Caco-2 (cell line): Measurements from ENCODE around the gene ARL6. TPM values are rescaled to one million over a fixed set of nuclear protein-coding genes. Genes with fewer than 3 reads are reported as not detected.

Source experiments
- BruUV-seq: library from RNA; stranded (reverse); fragments of 400-500 nt; replicated peaks from 2 replicates; lab custom pipeline; 2021; lab: Mats Ljungman, UMichigan
- CTCF ChIA-PET: fragments of 300-600 bp; sonication (Branson Sonifier 250); formaldehyde crosslinking; loops from one replicate; lab custom pipeline; 2022; ENCODE audit warnings: antibody characterized with exemption; lab: Charles Lee
- POLR2A ChIA-PET: fragments of 300-600 bp; sonication (Branson Sonifier 250); formaldehyde crosslinking; loops from one replicate; lab custom pipeline; 2022; ENCODE audit warnings: antibody characterized with exemption; lab: Charles Lee
- DNase-seq, 2 experiments: peaks; one replicate each; pipeline versions ENCODE4 v3.0.0 to v3.0.0-alpha.2; 2020 to 2022
- H3K27me3 ChIP-seq: replicated peaks from 2 replicates; pipeline ENCODE4 v1.6.0; 2011; ENCODE audit warnings: low read length; ENCODE audit not compliant: control insufficient read depth, insufficient read depth
- H3K36me3 ChIP-seq: 2 replicates; pipeline ENCODE4 v1.5.1; 2011; ENCODE audit warnings: low read length; ENCODE audit not compliant: control insufficient read depth, insufficient read depth
- H3K4me1 ChIP-seq: fragments of 250-450 bp; sonication (Bioruptor Pico); 2 replicates; pipeline ENCODE4 v1.5.1; 2020; ENCODE audit warnings: mild to moderate bottlenecking
- H3K4me3 ChIP-seq: 2 replicates; pipeline ENCODE4 v1.5.1; 2011; ENCODE audit warnings: low read depth, mild to moderate bottlenecking, control low read depth, low read length
- H3K9me3 ChIP-seq: fragments of 250-450 bp; sonication (Bioruptor Pico); 2 replicates; pipeline ENCODE4 v1.5.1; 2020; ENCODE audit warnings: mild to moderate bottlenecking, moderate library complexity
- H3K27ac Mint-ChIP-seq: one replicate; pipeline ENCODE4 v1.8.0; 2022; ENCODE audit warnings: mixed read lengths; ENCODE audit not compliant: unreplicated experiment
- H3K27me3 Mint-ChIP-seq: one replicate; pipeline ENCODE4 v1.8.0; 2022; ENCODE audit warnings: mixed read lengths; ENCODE audit not compliant: insufficient read depth, unreplicated experiment
- H3K36me3 Mint-ChIP-seq: one replicate; pipeline ENCODE4 v1.8.0; 2022; ENCODE audit warnings: mild to moderate bottlenecking, mixed read lengths; ENCODE audit not compliant: insufficient read depth, unreplicated experiment
- H3K4me1 Mint-ChIP-seq: one replicate; pipeline ENCODE4 v1.8.0; 2022; ENCODE audit warnings: low read depth, mixed read lengths; ENCODE audit not compliant: unreplicated experiment
- H3K4me3 Mint-ChIP-seq: one replicate; pipeline ENCODE4 v1.8.0; 2022; ENCODE audit warnings: mild to moderate bottlenecking, moderate library complexity, mixed read lengths; ENCODE audit not compliant: unreplicated experiment
- H3K9me3 Mint-ChIP-seq: one replicate; pipeline ENCODE4 v1.8.0; 2022; ENCODE audit warnings: mixed read lengths; ENCODE audit not compliant: unreplicated experiment
- intact Hi-C: fragments of 100-400 bp; cut with micrococcal nuclease; formaldehyde crosslinking; loops from one replicate; pipeline ENCODE4 v1.10.0; 2022; ENCODE audit not compliant: unreplicated experiment
- total RNA-seq: library from RNA; stranded (reverse); gene quantifications from 2 replicates; pipeline ENCODE4 v1.2.3, GENCODE V29; 2022
- TF ChIP-seq, protein P1 (sequence below), 2 experiments: fragments of 200-600 bp in 1 of 2; IDR thresholded peaks; 1 replicate in 1 of 2; 2 replicates in 1 of 2; pipeline versions ENCODE4 v1.5.1 to v1.8.0; 2011 to 2022; ENCODE audit warnings: antibody characterized with exemption in 1 of 2, control low read depth in 1 of 2, inconsistent platforms in 1 of 2, low read depth in 1 of 2, low read length in 1 of 2, mild to moderate bottlenecking in 1 of 2, moderate library complexity in 1 of 2; ENCODE audit not compliant: insufficient read depth in 1 of 2, severe bottlenecking in 1 of 2, unreplicated experiment in 1 of 2

The ARL6 gene
- total RNA-seq, 1 experiment from 2014 or later = 2.0 TPM

DNA sequence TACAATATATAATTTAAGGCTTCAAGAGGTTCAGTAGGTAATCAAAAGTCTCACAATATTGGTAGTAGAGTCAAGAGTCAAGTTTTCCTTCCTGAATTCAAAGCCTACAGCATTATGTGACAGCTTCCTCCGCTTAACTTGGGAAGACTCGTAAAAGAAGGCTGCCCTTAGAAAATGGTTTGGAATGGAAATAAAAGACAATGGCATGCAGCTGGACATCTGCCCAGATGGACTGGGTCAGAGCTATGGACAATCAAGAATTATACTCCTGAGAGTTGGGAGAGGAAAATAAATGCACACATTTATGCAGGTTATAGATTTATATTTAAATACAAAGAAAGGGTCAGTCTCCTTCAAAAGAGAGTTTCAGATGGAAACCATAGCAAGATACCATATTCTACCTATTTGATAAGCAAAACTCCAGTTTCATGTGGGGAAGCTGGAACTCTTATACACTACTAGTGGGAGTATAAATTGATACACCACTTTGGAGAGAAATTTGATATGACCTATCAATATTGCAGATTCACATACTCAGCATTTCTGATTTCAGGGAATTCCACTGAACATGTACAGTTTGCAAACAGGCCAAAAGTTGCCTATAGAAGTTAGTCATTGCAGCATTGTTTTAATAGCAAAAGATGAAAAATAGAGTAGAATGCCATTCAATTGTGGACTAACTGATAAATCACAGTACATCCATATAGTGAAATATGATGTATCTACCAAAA is 63.3 kb downstream of the ARL6 start:
- peaks cover 4% of the 10 kb centered on the region for H3K4me1 Mint-ChIP-seq
- ChIA-PET CTCF (no interaction called here), POLR2A (no interaction called here)
- H3K9me3 Mint-ChIP-seq = no peaks in the 10 kb centered on the region
- no peak overlapping the region for H3K4me3 Mint-ChIP-seq
- Histone ChIP-seq H3K36me3 (no peaks in the 10 kb centered on the region), H3K27me3 (no peaks in the 10 kb centered on the region; the same call in 1 of the 2 replicates), H3K4me3 (no peak overlapping the region), H3K4me1 (no peaks in the 10 kb centered on the region), H3K9me3 (no peaks in the 10 kb centered on the region)
- intact Hi-C loops = loop anchor here (10.0 kb wide), 1 partner anchor 117 kb away; no protein-coding TSS in a partner anchor
- H3K27ac Mint-ChIP-seq = no peak overlapping the region
- TF ChIP-seq, protein P1, sequence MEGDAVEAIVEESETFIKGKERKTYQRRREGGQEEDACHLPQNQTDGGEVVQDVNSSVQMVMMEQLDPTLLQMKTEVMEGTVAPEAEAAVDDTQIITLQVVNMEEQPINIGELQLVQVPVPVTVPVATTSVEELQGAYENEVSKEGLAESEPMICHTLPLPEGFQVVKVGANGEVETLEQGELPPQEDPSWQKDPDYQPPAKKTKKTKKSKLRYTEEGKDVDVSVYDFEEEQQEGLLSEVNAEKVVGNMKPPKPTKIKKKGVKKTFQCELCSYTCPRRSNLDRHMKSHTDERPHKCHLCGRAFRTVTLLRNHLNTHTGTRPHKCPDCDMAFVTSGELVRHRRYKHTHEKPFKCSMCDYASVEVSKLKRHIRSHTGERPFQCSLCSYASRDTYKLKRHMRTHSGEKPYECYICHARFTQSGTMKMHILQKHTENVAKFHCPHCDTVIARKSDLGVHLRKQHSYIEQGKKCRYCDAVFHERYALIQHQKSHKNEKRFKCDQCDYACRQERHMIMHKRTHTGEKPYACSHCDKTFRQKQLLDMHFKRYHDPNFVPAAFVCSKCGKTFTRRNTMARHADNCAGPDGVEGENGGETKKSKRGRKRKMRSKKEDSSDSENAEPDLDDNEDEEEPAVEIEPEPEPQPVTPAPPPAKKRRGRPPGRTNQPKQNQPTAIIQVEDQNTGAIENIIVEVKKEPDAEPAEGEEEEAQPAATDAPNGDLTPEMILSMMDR (IDR thresholded peaks at IDR 0.05; ENCODE audit: insufficient read depth in 1 of 2, low read depth in 1 of 2, low read length in 1 of 2, severe bottlenecking in 1 of 2, unreplicated experiment in 1 of 2) = no peak
- H3K27me3 Mint-ChIP-seq = peaks cover 13% of the 10 kb centered on the region
- no TSS peak for BruUV-seq
- no peaks in the 10 kb centered on the region for H3K36me3 Mint-ChIP-seq
- no peak for DNase-seq

DNA sequence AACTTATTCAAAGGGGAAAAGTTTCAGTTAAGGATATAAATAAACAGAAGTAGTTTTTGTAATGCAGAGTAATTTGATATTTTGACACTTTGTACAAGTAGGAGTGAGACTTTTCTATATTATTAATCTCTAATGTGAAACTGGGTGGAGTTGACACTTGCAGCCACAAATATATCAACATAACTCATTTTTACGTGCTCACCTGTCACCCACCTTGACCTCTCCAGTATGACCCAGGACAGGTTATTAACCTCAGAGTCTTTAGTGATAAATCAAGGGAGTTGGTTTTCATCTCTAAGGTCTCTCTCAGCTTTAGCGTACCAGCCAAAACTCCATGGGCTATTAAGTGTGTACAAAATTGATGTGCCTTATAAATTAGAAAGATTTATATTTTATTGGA is 64.6 kb downstream of the ARL6 start:
- H3K27me3 Mint-ChIP-seq = peaks cover 7% of the 10 kb centered on the region
- CTCF ChIA-PET = no interaction called here
- Histone ChIP-seq H3K4me1 (no peaks in the 10 kb centered on the region), H3K27me3 (no peaks in the 10 kb centered on the region), H3K9me3 (no peaks in the 10 kb centered on the region), H3K4me3 (no peak overlapping the region), H3K36me3 (no peaks in the 10 kb centered on the region)
- no peaks in the 10 kb centered on the region for H3K9me3 Mint-ChIP-seq
- intact Hi-C loops = loop anchor here (10.0 kb wide), 1 partner anchor 116 kb away; no protein-coding TSS in a partner anchor
- no TSS peak for BruUV-seq
- TF ChIP-seq, protein P1 (IDR thresholded peaks at IDR 0.05; ENCODE audit: insufficient read depth in 1 of 2, low read depth in 1 of 2, low read length in 1 of 2, severe bottlenecking in 1 of 2, unreplicated experiment in 1 of 2) = no peak
- no peak overlapping the region for H3K4me3 Mint-ChIP-seq
- no peaks in the 10 kb centered on the region for H3K4me1 Mint-ChIP-seq
- no peak overlapping the region for H3K27ac Mint-ChIP-seq
- DNase-seq = no peak
- H3K36me3 Mint-ChIP-seq = no peaks in the 10 kb centered on the region
- POLR2A ChIA-PET = no interaction called here

DNA sequence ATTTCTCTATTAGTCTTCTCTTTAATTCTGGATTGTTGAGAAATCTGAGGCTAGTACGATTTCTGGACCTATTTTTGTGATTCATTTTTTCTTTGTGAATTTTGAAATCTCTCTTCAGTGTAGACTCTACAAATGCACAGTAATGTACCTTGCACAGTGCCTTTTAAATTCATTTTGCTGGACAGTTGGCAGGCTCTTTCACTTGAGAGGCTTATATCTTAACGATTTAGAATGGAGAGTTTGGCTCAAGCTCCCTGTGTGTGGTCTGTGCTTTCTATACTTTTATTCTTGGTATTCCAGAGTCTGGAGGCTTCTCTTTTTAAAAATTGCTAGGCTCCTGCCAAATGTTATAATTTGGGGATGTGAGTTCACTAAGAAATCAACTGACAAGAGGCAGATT is 66.1 kb downstream of the ARL6 start:
- no peaks in the 10 kb centered on the region for H3K27me3 ChIP-seq
- TF ChIP-seq, protein P1 (IDR thresholded peaks at IDR 0.05; ENCODE audit: insufficient read depth in 1 of 2, low read depth in 1 of 2, low read length in 1 of 2, severe bottlenecking in 1 of 2, unreplicated experiment in 1 of 2) = no peak
- H3K27me3 Mint-ChIP-seq = no peaks in the 10 kb centered on the region
- no peaks in the 10 kb centered on the region for H3K4me1 ChIP-seq
- BruUV-seq = no TSS peak
- no peak overlapping the region for H3K27ac Mint-ChIP-seq
- ChIA-PET CTCF (no interaction called here), POLR2A (no interaction called here)
- H3K9me3 Mint-ChIP-seq = no peaks in the 10 kb centered on the region
- H3K4me3 Mint-ChIP-seq = no peak overlapping the region
- DNase-seq = no peak
- H3K4me3 ChIP-seq = no peak overlapping the region
- H3K36me3 ChIP-seq = no peaks in the 10 kb centered on the region
- H3K4me1 Mint-ChIP-seq = no peaks in the 10 kb centered on the region
- H3K36me3 Mint-ChIP-seq = no peaks in the 10 kb centered on the region
- intact Hi-C loops = no loop called here
- no peaks in the 10 kb centered on the region for H3K9me3 ChIP-seq
